Right renal pelvis (tissue), 4 donors: Measurements from ENCODE around the gene KLHL13. TPM values are rescaled to one million over a fixed set of nuclear protein-coding genes. Genes with fewer than 3 reads are reported as not detected.
"Not testable (repeated sequence)": the region's sequence is repeated elsewhere in the genome, so short reads cannot be mapped to it uniquely, and the experiment has no call there.

ENCODE experiments used
- DNase-seq, 4 donors: peaks; one replicate each; pipeline ENCODE4 v3.0.0-alpha.2; 2013; ENCODE audit warnings: low read depth in 4 of 4, low spot score in 3 of 4, missing footprints in 1 of 4
- polyA plus RNA-seq, 4 donors: library from polyadenylated mRNA; unstranded; fragments of 120-200 nt; gene quantifications; one replicate each; pipeline ENCODE4 v1.2.1, GENCODE V29; 2013; ENCODE audit not compliant: insufficient read length in 4 of 4

The KLHL13 gene
- polyA plus RNA-seq, 4 donors, result 77.8 to 115 (median 98.7) TPM

DNA sequence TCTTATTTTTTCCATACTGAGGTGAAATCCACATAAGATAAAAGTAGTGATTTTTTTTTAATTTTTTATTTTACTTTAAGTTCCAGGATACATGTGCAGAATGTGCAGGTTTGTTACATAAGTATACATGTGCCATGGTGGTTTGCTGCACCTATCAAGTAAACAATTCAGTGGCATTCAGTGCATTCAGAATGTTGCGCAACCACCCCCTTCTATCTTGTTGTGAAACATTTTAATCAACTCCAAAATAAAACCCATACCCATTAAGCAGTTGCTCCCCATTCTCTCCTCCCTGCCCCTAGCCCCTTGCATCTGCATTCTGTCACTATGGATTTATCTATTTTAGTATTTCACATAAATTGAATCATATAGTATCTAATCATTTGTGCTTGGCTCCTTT, 121.2 kb downstream of the KLHL13 start:
- no peak for DNase-seq

DNA sequence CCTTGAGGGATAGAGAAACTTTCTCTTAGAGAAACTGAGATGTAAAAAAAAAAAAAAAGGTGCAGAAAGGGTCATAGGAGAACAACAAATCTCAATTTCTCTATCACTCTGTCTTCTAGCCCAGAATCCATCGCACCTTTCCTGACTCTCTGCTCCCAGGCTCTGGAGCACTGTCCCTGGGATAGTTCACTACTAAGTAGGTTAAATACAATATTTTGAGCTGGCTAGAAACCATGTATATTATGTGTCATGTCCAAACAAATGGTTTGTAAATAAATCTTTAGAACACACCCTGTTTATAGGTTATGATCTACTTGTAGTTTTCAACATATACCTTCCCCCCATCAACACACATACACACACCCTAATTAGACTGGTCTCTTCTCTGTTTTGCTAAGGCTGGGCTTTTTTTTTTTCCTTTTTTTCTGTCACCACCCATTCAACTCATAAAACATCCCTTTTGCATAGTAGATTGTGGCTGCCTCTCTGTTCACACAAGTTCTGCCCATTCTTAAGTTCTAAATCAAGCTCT, 124.4 kb downstream of the KLHL13 start:
- no peak for DNase-seq

DNA sequence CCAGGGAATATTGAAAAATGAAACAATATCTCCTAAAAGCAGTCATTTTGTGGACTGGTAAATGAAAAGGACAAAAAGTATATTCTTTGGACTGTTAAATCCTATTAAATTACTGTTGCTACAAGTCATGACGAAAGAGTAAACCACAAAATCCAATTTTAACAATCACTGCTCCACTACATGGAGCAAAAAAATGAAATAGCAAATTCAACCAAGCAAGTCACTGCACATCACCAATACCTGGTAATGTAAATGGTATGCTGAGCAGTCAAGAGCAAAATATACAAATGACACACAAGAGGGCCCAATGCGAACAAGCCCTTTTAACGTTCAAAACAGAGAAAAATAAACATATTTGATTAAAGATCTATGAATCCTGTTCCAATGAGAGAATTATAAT, 126.2 kb downstream of the KLHL13 start:
- DNase-seq, result no peak

DNA sequence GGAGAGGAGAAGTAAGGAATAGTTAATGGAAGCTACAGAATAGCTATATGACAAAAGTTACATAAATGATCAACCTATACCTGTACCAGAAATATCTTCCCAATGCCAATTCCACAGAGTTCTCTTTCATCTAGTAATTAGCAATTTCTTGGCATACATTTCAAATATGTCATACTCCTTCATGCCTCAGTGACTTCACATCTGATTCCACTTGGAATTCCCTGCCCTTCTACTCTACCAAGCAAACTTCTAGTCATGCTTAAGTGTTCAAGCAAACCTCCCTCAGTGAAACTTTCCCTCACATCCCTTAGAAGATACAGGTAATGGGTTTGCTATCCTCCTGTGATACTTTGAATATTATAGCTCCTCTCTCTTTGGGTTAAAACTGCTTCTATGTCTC, 127.1 kb downstream of the KLHL13 start:
- no peak for DNase-seq

DNA sequence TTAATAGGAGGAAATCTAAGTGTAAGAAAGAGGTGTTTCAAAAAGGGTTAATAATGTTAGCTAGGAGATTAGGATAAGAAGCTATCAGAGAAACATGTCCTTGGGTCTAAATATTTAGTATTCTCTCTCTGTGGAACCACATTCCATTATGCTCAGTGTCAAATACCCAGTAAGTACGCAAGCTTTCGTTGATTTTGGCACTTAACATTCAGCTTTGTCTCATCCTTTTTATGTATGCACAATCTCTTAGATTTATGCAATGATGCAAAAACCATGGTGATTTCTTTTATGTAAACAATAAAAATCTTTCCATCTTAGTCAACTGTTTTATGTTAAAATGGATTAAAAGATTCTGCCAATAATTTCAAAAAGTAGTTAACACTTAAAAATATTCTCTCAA, 129.2 kb downstream of the KLHL13 start:
- DNase-seq, result no peak

DNA sequence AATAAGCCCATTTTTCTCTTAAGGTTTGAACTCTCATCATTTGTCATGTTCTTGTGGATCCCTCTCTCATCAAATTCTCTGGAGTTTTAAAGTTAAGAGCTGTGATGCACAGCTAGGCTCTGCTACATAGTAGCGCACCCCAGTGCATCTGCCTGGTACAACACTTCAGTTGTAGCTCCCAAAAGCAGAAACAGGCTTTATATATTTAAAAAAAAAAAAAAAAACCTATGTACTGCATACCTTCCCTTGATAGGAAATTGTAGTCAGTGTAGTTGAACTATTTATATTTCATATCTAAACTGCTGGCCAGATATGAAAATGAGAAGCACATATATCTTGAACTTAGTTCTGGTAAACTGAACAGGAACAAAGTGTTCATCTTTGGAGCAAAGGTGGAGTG, 131.4 kb downstream of the KLHL13 start:
- DNase-seq, result no peak

DNA sequence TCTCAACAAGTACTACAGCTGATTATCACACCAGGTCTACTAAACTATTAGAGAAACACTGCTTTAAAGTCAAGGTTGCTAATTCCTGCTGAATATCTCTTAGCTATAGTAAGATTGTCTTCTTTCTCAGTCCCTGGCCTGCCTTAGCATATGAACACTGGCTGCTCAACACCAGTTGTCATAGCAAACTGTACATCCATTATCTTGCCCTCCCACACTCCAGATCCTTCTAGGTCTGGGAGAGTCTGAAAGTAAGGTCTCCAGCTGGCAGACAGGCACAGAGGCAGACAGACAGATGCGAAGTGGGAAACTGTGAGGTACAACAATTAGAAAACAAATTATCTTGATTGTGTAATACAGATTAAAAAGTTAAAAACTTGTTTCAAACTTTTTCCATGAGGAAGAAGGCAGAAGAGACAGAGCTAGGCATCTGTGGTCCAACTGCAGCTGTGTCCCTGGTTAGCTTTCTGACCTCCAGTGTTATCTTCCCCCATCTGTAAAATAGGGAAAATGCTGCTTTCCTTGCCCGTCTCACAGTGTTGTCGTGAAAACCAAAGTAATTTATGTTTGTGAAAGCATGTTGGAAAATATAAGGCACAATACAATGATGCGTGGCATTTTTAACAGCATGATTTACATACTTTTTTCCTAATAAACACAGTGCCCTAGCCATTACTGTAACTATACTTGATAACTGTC, 133.8 kb downstream of the KLHL13 start:
- no peak for DNase-seq

DNA sequence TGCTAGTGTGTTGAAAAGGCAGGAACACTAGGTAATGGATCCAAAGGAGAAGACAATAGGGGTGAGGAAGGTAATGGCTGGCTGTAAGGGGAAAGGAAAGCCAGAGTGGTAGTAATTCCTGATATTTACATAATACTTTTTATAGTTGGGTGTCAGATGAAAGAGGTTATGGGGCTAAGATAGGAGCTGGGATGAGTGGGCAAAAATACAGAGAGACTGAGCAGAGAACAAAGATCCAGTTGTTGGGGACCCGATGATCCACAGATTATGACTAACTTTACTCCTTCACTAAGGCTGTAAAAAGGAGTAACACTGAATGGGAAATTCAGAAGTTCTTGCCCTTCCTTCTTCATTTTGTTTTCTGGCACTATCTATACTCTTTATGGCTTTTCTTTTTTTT, 138.2 kb downstream of the KLHL13 start:
- DNase-seq, result no peak

DNA sequence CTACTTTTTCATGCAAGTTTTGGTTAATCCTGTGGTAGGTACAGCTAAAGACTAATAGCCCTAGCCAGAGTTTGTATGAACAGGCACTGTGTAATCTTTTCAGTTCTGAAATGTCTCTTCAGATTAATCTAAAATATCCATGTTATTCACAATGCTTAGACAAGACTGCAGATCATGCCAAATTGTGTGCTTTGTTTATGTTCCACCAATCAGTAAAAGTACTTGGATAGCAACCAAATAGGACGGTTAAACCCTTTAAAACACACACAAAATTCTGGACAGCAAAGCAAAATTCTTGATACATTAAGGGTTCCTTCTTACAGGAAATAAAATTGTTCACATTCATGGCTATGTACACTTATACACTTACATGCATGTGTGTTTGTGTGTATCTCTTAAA, 139.1 kb downstream of the KLHL13 start:
- DNase-seq, result no peak

DNA sequence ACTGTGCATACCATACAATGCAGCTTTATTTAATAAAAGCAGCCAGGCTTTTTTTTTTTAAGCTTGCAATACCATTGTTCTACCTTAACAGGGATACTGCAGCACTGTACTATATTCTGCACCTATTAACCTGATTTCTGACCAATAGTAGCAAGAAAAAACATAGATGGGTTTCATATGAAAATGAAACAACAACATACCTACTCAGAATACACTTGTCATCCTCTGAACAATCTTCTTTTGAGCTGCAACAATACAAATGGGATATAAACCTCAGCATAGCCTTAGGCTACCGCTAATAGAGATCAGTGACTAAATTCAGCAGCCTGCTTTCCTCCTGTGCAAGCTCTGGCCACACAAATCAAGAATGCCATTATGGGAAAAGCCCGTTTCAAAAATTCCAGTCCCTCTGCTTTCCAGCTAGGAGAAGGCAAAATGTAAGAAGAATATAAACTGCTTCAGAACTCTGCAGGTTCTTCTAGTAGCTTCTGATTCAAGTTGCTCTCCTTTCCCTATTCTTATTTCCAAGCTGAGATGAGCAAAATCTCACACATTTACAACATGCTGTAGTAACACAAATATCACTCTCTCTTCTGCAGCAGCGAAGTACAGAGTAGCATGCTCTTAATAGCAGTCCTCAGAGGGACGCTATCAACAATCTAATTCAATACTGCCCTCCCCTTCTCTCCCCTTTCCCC, 143.4 kb downstream of the KLHL13 start:
- DNase-seq, result no peak

DNA sequence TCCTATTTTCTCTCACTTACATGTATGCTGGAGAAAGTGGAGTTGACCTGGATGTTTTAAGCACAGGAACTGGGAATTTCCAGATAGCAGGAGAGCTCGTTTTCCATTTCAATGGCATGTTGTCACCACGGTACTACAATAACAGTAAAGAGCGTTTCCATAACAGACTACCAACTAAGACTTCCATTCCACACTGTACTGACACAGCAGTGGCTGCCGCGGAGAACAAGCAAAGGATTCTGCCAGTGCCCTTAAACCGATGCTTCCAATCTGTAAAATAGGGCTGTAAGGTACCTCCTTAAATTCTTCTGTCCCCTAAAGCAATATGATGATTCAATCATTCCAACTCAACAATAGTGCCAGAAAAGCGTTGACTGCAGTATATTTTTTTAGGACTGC, 143.9 kb downstream of the KLHL13 start:
- no peak for DNase-seq

DNA sequence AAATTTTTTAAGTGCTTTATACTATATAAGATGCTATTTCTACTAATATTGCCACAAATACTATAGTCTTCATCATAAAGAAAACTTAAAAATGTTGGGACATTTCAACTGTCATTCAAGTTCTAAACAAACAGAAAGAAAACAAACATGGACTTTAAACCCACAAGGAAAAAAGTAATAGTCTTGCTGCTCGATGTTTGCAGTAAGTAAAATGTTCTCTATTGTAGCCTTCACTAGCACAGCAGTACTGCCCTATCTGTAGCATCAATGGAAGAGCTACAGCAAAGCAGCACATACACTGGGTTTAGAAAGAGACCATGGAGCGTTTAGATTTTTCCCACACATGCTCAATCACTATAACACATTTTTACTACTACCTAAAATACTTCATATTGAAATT, 146.8 kb downstream of the KLHL13 start:
- no peak for DNase-seq

DNA sequence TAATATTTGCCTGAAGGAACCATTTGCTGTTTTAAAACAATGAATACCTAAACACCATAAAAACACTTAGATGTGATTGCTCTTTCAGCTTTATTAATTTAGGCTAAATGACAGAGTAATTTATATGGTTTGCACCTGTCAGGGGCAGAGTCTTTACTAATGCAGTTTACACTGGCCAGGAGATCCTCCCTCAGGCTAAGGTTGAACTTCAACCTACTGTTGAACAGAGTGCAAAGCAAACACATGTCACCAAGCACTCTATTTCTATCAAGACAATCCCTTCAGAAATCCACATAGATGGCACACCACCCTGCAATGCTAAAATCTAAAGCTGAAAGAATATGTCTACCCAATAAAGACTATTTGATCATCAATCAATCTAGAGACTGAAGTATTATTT, 147.3 kb downstream of the KLHL13 start:
- DNase-seq, result no peak

DNA sequence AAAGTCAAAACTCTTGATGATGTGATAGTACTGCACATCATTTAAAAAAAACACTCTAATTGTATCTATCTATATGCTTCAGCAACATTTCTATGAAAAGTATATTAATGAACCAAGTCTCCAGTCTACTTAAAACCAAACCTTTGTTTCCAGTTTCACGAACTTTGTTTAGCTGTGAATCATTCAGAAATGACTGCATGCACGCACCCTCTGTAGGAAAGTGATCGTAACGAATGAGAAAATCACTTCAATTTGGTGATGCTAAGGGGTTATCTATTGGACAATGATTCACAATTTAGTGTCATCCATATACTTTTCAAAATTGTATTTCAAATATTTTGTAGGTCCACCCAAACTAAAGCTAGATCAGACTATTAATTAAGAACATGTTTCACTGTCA, 157.6 kb downstream of the KLHL13 start:
- DNase-seq, result no peak

DNA sequence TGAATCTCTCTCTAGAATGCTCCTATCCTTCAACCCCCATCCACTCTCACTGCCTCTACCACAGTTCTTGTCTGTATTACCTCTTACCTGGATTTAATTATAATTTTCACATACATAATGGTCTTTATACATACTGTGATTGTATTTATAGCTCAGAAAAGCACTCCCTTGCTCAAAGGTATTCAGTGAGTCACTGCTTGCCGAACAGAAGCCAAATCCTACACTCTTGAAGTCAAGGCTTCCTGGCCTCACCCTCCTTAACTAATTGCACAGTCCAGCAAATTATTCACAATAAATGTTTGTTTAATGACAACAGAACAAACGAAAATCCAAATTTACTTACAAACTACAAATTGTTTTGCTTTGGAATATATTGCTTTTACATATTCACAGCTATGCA, 159.5 kb downstream of the KLHL13 start:
- DNase-seq, result no peak

DNA sequence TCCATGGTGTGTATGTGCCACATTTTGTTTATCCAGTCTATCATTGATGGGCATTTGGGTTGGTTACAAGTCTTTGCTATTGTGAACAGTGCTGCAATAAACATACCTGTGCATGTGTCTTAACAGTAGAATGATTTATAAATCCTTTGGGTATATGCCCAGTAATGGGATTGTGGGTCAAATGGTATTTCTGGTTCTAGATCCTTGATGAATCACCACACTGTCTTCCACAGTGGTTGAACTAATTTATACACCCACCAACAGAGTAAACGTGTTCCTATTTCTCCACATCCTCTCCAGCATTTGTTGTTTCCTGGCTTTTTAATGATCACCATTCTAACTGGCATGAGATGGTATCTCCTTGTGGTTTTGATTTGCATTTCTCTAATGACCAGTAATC, 177.3 kb downstream of the KLHL13 start:
- not testable (repeated sequence) for DNase-seq

DNA sequence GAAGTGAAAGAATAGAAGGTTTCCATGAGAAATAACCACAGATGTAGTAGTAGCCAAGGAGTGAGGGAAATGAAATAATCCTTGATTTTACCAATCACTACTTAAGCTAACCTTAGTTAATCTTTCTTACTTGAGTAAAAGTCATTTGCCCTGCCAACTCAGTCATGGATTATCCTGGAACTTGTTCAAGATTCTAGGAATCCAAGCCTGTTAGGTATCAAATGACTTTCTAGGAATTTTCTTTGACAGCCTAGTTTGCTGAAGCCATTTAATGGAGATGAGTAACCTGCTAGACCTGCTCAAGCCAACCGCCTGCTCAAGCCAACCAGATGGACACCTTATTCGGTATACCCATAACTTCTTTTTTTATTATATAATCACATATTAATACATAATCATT, 180.5 kb downstream of the KLHL13 start:
- no peak for DNase-seq

DNA sequence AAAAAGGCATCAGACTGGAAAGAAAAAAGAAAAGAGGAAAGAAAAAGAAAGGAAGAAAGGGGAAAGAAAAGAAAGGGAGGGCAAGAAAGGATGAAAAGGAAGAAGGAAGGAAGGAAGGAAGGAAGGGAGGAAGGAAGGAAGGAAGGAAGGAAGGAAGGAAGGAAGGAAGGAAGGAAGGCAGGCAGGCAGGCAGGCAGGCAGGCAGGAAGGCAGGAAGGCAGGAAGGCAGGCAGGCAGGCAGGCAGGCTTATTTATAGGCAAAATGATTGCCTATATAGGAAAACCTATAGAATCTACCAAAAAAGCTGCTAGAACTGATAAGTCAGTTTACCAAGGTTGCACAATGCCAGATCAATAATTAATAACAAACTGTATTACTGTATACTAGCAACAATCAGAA, 186.5 kb downstream of the KLHL13 start:
- DNase-seq, result not testable (repeated sequence)

DNA sequence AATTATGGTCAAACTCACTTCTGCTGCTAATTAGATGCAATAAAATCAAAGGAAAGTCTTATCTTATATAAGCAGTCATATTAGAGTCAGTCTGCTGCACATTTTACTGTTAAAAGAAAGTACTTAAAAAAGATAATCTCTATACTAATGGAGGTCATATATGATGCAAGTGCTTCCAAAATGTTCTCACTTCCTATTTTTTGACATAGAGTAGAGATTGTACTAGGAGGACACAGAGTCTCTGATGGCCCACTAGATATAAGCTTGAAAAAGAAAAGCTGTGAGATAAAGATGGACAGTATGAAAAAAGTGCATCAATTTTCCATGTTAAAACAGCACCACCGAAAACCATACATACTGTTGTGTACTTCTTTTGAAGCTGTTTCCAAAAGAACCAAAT, 196.9 kb downstream of the KLHL13 start:
- DNase-seq, result no peak

DNA sequence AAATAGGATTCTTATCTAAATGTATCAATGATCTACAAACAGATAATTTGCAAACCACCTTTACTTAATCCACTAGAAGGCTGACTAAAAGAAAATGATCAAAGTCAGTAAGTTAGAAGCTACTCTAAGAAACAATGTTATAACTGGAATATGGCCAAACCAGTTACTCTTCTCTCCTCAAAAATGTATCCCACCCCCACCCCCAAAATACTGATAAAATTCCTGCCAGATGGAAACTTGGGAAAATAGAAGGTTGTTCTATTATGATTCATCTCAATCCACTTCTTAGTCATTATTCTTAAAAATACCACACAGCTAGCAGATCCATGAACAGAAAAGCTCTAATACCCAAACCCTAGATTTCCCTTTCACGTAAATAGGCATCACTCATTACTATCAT, 206.4 kb downstream of the KLHL13 start:
- DNase-seq, result no peak

DNA sequence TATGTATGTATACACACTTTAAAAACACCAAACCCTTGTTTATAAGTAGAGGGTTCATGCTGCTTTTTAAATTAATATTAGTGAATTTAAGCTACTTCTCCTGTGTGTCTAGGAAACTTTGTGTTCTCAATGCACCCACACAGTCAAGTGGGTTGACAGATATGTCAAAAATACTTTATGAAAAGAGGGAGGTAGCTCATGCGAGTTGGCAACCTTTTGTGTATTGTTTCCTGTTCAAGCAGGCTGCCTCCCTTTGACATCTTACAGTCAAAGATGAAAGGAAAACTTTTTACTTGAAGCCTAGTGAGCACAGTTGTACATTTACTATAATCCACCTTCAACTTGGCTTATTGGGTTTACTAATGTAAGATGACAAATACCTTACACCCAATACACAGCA, 218.4 kb downstream of the KLHL13 start:
- no peak for DNase-seq

DNA sequence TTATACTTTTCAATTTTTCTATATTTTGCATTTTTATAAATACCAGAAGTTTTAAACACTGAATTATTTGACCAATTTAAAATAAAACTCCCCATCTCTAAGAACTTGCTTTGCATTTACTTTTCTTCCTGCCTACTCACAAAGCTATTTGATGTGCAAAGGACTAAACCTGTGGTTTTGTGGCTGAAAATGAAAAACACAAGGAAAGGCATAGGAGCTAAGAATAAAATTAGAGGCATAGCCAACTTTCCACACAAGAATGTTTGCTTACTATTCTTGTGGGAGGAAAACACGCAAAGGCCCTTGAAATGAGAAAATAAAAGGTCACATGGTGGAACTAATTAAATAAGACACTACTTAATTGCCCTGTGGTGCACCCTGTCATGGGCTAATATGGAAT, 221.2 kb downstream of the KLHL13 start:
- DNase-seq, result no peak
